Heart left ventricle (tissue), 16 donors: ENCODE data around the gene SLC25A26. TPM values are rescaled to one million over a fixed set of nuclear protein-coding genes. Genes with fewer than 3 reads are reported as not detected.

Experiments
- ATAC-seq, 4 donors: fragments of 200-7000 bp; cut with Tn5 transposase; one replicate each; pipeline ENCODE4 v1.9.1; 2020 to 2022; ENCODE audit warnings: moderate library complexity in 4 of 4, mild to moderate bottlenecking in 3 of 4, moderate number of reproducible peaks in 1 of 4
- DNase-seq, 5 donors: peaks; one replicate each; pipeline ENCODE4 v3.0.0-alpha.2; 2020
- H3K27ac ChIP-seq, 12 donors: fragments of 200-600 bp; sonication (generic) in 4 of 12; one replicate each; pipeline versions ENCODE4 v1.5.0 to v1.8.0; 2016 to 2022; ENCODE audit warnings: mild to moderate bottlenecking in 2 of 12
- H3K27me3 ChIP-seq, 9 donors: fragments of 200-600 bp; sonication (generic) in 2 of 9; one replicate each; pipeline versions ENCODE4 v1.5.1 to v1.8.0; 2016 to 2022; ENCODE audit warnings: mild to moderate bottlenecking in 3 of 9
- H3K36me3 ChIP-seq, 9 donors: fragments of 200-600 bp; sonication (generic) in 2 of 9; one replicate each; pipeline versions ENCODE4 v1.5.0 to v1.8.0; 2018 to 2022; ENCODE audit warnings: mild to moderate bottlenecking in 2 of 9
- H3K4me1 ChIP-seq, 12 donors: fragments of 200-600 bp; sonication (generic) in 4 of 12; one replicate each; pipeline versions ENCODE4 v1.5.0 to v1.8.0; 2016 to 2022; ENCODE audit warnings: mild to moderate bottlenecking in 3 of 12
- H3K4me3 ChIP-seq, 12 donors: fragments of 200-600 bp; sonication (generic) in 4 of 12; one replicate each; pipeline versions ENCODE4 v1.5.0 to v1.8.0; 2017 to 2022; ENCODE audit warnings: mild to moderate bottlenecking in 9 of 12, moderate library complexity in 4 of 12
- H3K9me3 ChIP-seq, 12 donors: fragments of 200-600 bp; sonication (generic) in 4 of 12; one replicate each; pipeline versions ENCODE4 v1.5.0 to v1.8.0; 2016 to 2022; ENCODE audit warnings: mild to moderate bottlenecking in 1 of 12
- POLR2A ChIP-seq, 2 donors: fragments of 450-650 bp; IDR thresholded peaks; one replicate each; pipeline ENCODE4 v1.6.1; 2017; ENCODE audit warnings: antibody characterized with exemption in 2 of 2, mild to moderate bottlenecking in 2 of 2, moderate library complexity in 2 of 2
- WGBS, 4 donors: extraction: QIAGEN DNeasy Blood & Tissue Kit in 2 of 4; methylation state at CpG; one replicate each; pipeline versions ENCODE4 v1.1.5 to v1.1.7; 2013 to 2018; 5-methylcytosine and 5-hydroxymethylcytosine counted together
- intact Hi-C, 10 donors: fragments of 100-400 bp; cut with DNase I; formaldehyde crosslinking; loops; one replicate each; pipeline versions ENCODE4 v1.11.1 to v1.14.2; 2022
- polyA plus RNA-seq, 2 donors: library from polyadenylated mRNA; stranded (reverse); fragments of 200-250 nt; gene quantifications; one replicate each; pipeline ENCODE4 v1.2.3, GENCODE V29; 2013
- total RNA-seq, 9 donors: library from RNA; depleted of rRNA in 2 of 9; stranded (reverse); fragments of >200 nt in 2 of 9; fragmentation: NEBNext Ultra II Directional in 3 of 9; extraction: Animal tissue kit (Norgen Biotek cat#: 25700) in 3 of 9; gene quantifications; one replicate each; pipeline versions ENCODE4 v1.1.0 to v1.2.4, GENCODE V29; 2016 to 2023
- TF ChIP-seq, protein P1 (sequence below), 12 donors: fragments of 200-600 bp; sonication (generic) in 4 of 12; IDR thresholded peaks; one replicate each; pipeline versions ENCODE4 v1.5.0 to v1.8.0; 2018 to 2022; ENCODE audit warnings: antibody characterized with exemption in 12 of 12, mild to moderate bottlenecking in 5 of 12
- donor health status: ischemic (EF 13 %, LVEDD 7.1; RV severe dilation, severe dysfunction).
- donor health status: healthy with polysubstance abuse.
- donor health status: DM: no; HTN: yes; CAD: no.
- donor health status: DM: no; HTN: no; CAD: no.
- donor health status: ischemic (EF 25% LVEDD 6.9; RV normal size, moderate dysfunction).
- donor health status: ischemic (EF 25% LVEDD 5.7; RV mildly dilated, moderate dysfunction).
- donor health status: healthy.
- donor health status: DM: yes; HTN: yes; CAD: no.
- donor health status: ischemic (EF 35%, LVEDD 5.7; RV mildly dilated, moderate dysfunction).
- donor health status: nonischemic (EF 11% LVEDD 7.7; RV severe dilation, severe dysfunction).
- donor health status: DM: yes; HTN: yes; CAD: no.
- donor health status: PGD.
- donor health status: ischemic (EF 29% LVEDD 5.4; RV normal size, mild dysfunction).
- donor health status: nonischemic (EF 23%, LVEDD 6.1; RV moderate dilation, normal function).

SLC25A26 gene
- total and polyA plus RNA-seq, 11 donors, result 20.0 to 42.2 (median 25.4) TPM

DNA sequence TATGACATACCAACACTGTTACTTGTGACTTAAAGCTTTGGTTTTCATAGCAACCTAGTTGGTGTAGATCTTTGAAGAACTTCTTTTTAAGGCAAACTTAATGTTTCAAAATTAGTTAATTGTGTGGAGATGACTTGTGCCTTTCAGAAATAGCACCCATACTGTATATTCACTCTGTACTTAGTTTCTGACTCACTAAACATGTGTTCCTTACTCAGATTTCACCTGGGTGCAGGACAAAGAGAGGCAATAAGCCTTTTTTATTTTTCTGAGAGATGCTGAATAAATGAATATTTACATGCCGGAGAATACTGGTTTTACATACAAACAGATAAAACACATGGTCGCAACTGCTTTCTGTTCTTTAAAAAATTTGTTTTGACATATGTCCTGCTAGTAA lies 44.8 kb downstream of the SLC25A26 start:
- DNase-seq (no peak), ATAC-seq (no peak)
- peaks cover 0 to 22% (median 3%) of the 10 kb centered on the region in 9 donors for H3K36me3 ChIP-seq
- intact Hi-C loops, result no loop called here
- peaks cover 0 to 11% (median 1%) of the 10 kb centered on the region in 12 donors for H3K4me1 ChIP-seq
- no peaks in the 10 kb centered on the region for H3K27me3 ChIP-seq
- no peaks in the 10 kb centered on the region for H3K9me3 ChIP-seq
- no peak for TF ChIP-seq POLR2A (IDR thresholded peaks at IDR 0.05)
- TF ChIP-seq, protein P1, sequence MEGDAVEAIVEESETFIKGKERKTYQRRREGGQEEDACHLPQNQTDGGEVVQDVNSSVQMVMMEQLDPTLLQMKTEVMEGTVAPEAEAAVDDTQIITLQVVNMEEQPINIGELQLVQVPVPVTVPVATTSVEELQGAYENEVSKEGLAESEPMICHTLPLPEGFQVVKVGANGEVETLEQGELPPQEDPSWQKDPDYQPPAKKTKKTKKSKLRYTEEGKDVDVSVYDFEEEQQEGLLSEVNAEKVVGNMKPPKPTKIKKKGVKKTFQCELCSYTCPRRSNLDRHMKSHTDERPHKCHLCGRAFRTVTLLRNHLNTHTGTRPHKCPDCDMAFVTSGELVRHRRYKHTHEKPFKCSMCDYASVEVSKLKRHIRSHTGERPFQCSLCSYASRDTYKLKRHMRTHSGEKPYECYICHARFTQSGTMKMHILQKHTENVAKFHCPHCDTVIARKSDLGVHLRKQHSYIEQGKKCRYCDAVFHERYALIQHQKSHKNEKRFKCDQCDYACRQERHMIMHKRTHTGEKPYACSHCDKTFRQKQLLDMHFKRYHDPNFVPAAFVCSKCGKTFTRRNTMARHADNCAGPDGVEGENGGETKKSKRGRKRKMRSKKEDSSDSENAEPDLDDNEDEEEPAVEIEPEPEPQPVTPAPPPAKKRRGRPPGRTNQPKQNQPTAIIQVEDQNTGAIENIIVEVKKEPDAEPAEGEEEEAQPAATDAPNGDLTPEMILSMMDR (IDR thresholded peaks at IDR 0.05), result no peak
- 92 to 99% (median 98%) methylated on average over 2 of the region's 2 CpGs for WGBS, 4 donors
- H3K27ac ChIP-seq, result no peak overlapping the region
- no peak overlapping the region for H3K4me3 ChIP-seq

DNA sequence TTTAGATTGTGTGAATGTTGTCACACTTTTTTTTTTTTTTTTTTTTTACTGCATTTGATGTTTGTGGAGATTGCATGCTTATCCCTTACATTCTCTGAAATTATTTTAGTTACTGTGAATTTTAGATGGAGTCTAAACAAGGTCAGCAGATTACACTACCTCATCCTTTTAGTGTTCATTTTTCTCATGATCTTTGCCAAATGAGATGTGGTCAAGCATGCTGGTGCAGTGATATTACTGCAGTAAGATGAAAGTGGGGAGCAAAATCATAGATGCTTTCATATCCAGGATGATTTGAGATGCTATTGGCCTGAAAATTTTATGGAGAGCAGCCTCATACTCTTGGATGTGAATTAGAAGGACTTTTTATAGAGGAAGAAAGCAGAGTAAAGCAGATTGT lies 45.8 kb downstream of the SLC25A26 start:
- TF ChIP-seq POLR2A (IDR thresholded peaks at IDR 0.05), result no peak
- TF ChIP-seq, protein P1 (IDR thresholded peaks at IDR 0.05), result no peak
- no peaks in the 10 kb centered on the region for H3K27me3 ChIP-seq
- H3K36me3 ChIP-seq, result peaks cover 0 to 22% (median 3%) of the 10 kb centered on the region in 9 donors
- DNase-seq, result no peak
- no peaks in the 10 kb centered on the region for H3K9me3 ChIP-seq
- intact Hi-C loops, result no loop called here
- H3K4me1 ChIP-seq, result peaks cover 0 to 11% (median 0%) of the 10 kb centered on the region in 12 donors
- H3K27ac ChIP-seq, result no peak overlapping the region
- no peak for ATAC-seq
- H3K4me3 ChIP-seq, result no peak overlapping the region

DNA sequence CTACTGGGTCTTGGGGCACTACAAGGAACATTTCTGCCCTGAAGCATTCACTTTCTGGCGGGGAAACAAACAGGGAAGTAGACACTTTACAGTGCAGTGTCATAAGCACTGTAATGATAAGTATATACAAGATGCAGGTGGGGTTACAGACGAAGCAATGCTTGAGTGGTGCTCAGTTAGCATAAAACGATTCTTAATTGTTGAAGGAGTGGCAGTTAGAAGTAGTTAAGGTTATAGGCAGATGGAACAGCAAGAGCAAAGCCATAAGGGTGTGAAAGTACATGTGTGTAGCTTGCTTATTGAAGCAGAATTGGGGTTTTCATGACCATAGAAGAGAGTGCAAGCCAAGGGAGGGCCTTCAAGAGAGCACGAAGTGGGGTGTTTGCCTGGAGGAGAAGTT lies 46.2 kb downstream of the SLC25A26 start:
- intact Hi-C loops, result no loop called here
- WGBS, 4 donors, result 88 to 92% (median 91%) methylated on average over 4 of the region's 4 CpGs

DNA sequence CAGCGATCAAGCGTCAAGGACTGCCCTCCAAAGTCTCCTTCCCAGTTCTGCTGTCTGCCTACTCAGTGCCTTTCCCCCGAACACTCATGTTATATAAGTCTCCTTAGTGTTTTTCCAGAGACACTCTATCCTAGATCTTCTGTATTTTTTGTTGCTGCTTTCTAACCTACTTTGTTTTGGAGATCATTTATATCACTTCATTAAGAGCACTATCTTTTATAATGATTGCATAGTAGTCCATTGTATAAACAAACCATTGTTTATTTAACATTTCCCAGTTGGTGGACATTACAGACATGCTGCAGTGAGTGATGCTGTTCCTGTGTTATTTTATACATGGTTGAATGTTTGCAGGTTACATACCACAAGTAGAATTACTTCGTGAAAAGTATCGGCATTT lies 47.1 kb downstream of the SLC25A26 start:
- TF ChIP-seq, protein P1 (IDR thresholded peaks at IDR 0.05), result no peak
- TF ChIP-seq POLR2A (IDR thresholded peaks at IDR 0.05), result no peak
- Histone ChIP-seq H3K4me1 (peaks cover 0 to 11% (median 0%) of the 10 kb centered on the region in 12 donors), H3K27ac (no peak overlapping the region), H3K36me3 (peaks cover 0 to 21% (median 3%) of the 10 kb centered on the region in 9 donors), H3K4me3 (no peak overlapping the region), H3K9me3 (no peaks in the 10 kb centered on the region), H3K27me3 (no peaks in the 10 kb centered on the region)
- ATAC-seq (no peak), DNase-seq (no peak)
- 90 to 97% (median 93%) methylated on average over 5 of the region's 5 CpGs for WGBS, 4 donors
- intact Hi-C loops, result no loop called here

More for the DNA sequence above, 46.2 kb downstream of the SLC25A26 start:
- H3K36me3 ChIP-seq, result peaks cover 0 to 22% (median 3%) of the 10 kb centered on the region in 9 donors
- TF ChIP-seq, protein P1 (IDR thresholded peaks at IDR 0.05), result no peak
- no peak for TF ChIP-seq POLR2A (IDR thresholded peaks at IDR 0.05)
- no peak overlapping the region for H3K4me3 ChIP-seq
- DNase-seq, result no peak
- no peak for ATAC-seq
- H3K9me3 ChIP-seq, result no peaks in the 10 kb centered on the region
- peaks cover 0 to 11% (median 0%) of the 10 kb centered on the region in 12 donors for H3K4me1 ChIP-seq
- H3K27me3 ChIP-seq, result no peaks in the 10 kb centered on the region
- no peak overlapping the region for H3K27ac ChIP-seq
